ENCODE results near the gene CYTL1. TPM values are rescaled to one million over a fixed set of nuclear protein-coding genes. Genes with fewer than 3 reads are reported as not detected.

Gene CYTL1
- total RNA-seq, 4 donors from 2014 or later = 1.3 to 7.4 (median 3.7) TPM

DNA sequence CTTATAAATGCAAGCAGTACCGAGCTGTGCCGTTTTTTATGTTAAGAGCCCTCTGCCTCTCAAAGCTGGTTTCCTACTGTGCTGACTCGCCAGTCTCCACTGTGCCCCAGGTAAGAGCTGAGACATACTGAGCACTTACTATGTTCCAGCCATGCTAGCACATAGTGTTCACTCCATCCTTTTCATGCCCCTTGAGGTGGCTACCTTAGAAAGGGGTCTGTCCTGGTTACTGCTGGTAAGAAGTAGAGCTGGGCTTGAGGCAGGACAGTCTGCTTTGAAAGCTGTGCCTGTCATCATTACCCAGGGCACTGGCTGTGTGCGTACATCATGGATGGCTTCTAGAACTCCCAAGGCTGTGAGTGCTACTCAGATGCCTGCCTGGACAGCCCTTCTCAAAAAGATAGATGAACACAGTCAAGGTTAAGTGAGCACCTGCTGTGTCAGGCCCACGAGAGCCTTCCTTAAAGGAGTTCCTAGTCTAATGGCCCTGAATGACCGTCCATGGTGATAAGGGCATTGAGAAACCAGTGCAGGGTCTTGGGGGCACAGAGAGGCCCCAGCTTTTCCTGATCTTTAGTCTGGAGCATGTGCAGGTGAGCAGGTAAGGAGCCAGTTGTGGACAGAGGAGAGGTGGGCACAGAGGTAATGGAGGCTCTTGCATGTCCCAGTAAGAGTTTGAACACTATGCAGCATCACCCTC, 33.6 kb upstream of the CYTL1 start:
- intact Hi-C loops (cut with DNase I) = no loop called here
- 64 to 66% methylated on average over 4 to 6 of the region's 6 CpGs for WGBS, 2 donors
- H3K27me3 ChIP-seq = no peaks in the 10 kb centered on the region

DNA sequence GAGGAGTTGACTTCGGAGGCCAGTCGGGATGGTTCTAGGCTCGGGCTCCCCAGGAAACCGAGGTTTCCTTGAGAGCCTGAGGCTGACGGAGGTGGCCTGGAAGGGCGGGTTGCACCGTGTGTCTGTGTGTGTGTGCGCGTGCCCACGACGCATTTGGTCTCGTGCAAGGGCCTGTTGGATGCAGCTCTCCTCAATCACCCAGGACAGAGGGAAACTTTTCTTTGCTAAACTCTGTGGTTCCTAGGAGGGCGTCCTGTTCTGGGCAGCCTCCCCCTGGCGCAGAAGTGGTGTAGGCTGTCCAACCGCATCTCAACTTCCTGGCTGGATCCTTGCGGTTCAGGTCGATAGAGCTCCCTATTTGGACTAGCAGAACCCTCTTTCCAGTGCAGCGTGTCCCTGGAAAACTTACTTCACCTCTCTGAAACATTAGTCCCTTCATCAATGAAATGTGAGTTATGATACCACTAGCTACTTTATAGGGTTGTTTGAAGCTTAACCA, 33.0 kb upstream of the CYTL1 start:
- Histone ChIP-seq H3K9me3 (no peaks in the 10 kb centered on the region), H3K4me1 (peaks cover 8 to 17% of the 10 kb centered on the region in 2 donors), H3K27ac (no peak overlapping the region), H3K36me3 (no peaks in the 10 kb centered on the region), H3K27me3 (no peaks in the 10 kb centered on the region), H3K4me3 (replicated peaks in 1 of 3) (peak overlapping the region in 1 of 3 donors; percentile 40)
- DNase-seq = no peak
- TF ChIP-seq, protein P1, sequence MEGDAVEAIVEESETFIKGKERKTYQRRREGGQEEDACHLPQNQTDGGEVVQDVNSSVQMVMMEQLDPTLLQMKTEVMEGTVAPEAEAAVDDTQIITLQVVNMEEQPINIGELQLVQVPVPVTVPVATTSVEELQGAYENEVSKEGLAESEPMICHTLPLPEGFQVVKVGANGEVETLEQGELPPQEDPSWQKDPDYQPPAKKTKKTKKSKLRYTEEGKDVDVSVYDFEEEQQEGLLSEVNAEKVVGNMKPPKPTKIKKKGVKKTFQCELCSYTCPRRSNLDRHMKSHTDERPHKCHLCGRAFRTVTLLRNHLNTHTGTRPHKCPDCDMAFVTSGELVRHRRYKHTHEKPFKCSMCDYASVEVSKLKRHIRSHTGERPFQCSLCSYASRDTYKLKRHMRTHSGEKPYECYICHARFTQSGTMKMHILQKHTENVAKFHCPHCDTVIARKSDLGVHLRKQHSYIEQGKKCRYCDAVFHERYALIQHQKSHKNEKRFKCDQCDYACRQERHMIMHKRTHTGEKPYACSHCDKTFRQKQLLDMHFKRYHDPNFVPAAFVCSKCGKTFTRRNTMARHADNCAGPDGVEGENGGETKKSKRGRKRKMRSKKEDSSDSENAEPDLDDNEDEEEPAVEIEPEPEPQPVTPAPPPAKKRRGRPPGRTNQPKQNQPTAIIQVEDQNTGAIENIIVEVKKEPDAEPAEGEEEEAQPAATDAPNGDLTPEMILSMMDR (IDR thresholded peaks at IDR 0.05) = no peak
- TF ChIP-seq POLR2A (IDR thresholded peaks at IDR 0.05) = no peak
- WGBS, 2 donors = 7 to 27% methylated on average over 8 to 18 of the region's 18 CpGs
- intact Hi-C loops (cut with DNase I) = no loop called here

More for the DNA sequence above, 33.6 kb upstream of the CYTL1 start:
- Histone ChIP-seq H3K4me3 (replicated peaks in 1 of 3) (no peak overlapping the region), H3K9me3 (no peaks in the 10 kb centered on the region), H3K36me3 (no peaks in the 10 kb centered on the region), H3K27ac (no peak overlapping the region), H3K4me1 (peaks cover 8 to 17% of the 10 kb centered on the region in 2 donors)
- no peak for DNase-seq
- TF ChIP-seq, protein P1 (IDR thresholded peaks at IDR 0.05) = no peak
- TF ChIP-seq POLR2A (IDR thresholded peaks at IDR 0.05) = no peak

DNA sequence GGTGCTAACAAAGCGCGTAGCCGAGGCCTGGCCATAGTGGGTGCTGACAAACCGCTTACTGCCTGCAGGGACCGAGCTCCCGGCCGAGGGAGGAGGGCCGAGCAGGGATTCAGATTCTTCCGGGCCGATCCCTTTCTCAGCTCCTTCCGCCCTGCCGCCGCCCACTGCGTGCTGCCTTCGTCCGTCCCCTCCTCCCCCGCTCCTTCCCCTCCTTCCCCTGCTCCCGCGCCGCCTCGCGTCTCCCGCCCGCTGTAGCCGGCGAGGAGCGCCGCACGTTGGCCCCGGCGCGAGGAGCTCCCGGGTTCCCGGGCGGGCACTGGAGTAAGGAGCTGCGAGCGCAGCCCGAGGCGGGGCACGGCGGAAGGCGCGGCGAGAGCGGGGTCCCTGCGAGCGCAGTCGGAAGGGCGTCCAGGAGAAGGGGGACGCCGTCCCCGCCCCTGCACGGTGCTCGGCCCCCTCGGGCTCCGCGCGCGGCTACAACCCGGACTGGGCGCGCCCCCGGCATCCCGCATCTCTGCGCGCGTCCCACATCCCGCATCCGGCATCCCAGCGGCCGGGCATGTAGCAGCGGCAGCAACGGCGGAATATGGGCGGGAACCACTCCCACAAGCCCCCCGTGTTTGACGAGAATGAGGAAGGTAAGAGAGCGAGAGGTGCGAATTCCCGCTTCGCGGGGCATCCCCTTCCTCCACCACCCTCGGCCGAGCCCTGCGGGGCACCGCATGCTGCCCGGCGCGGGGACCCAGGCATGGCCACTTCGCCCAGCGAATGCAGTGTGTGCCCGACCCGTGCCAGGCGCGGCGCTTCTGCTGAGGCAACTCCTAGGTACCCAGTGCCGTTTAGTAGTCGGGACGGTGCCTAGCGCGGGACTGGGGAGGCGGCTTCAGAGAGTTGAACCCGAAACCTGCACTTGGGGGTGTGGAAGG, 32.3 kb upstream of the CYTL1 start, which contains the start of gene STK32B:
Gene STK32B, plus strand, starts transcription at position 203 of the 926 bp plus-strand sequence.
- peaks cover 8 to 17% of the 10 kb centered on the region in 2 donors for H3K4me1 ChIP-seq
- no peaks in the 10 kb centered on the region for H3K9me3 ChIP-seq
- DNase-seq = peak; percentile 17 to 35
- 2% methylated on average over 24 to 32 of the region's 103 CpGs for WGBS, 2 donors
- H3K27ac ChIP-seq = no peak within 1 kb of the TSS
- H3K4me3 ChIP-seq (replicated peaks in 1 of 3) = peak within 1 kb of the TSS in 2 of 3 donors; percentile 15 to 40
- no peaks in the 10 kb centered on the region for H3K27me3 ChIP-seq
- intact Hi-C loops (cut with DNase I) = no loop called here
- H3K36me3 ChIP-seq = no peaks in the 10 kb centered on the region
- TF ChIP-seq, protein P1 (IDR thresholded peaks at IDR 0.05) = no peak
- TF ChIP-seq POLR2A (IDR thresholded peaks at IDR 0.05) = no peak

DNA sequence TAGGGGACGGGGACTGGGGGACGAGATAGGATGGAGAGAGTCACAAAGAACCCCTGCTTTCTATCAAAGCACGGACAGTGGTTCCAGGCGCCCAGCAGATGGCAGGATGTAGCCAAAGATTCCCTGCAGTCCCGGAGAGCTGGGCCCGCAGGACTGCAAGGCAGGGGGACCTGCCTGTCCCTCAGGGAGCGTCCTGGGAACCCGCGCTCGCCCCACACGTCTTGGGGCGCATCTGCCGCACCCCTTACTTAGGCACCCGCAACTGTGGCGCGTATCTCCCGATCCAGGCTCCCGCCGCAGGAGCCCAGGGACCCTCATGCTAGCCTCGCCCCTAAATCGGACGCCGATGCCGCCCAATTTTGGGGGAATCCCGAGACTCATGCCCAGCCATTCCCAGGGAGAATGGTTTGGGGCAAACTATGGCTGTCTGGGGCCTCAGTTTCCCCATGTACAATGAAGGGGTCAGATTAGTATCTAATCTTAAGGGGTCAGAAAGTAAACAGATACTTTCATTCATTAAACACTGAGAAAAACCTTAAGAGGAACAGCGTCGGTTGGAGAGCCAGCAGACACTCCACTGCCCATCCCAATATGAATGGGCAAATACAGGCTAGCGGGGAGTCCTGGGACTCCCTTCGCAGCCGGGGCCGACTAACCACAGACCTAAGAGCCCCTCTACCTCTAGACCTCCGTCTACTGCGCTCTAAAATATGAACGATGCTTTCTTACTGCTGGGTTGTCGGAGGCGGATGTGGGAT, 31.4 kb upstream of the CYTL1 start:
- WGBS, 2 donors = 1% methylated on average over 30 to 35 of the region's 36 CpGs
- DNase-seq = peak; percentile 43 to 56
- H3K27me3 ChIP-seq = no peaks in the 10 kb centered on the region
- H3K4me1 ChIP-seq = peaks cover 8 to 17% of the 10 kb centered on the region in 2 donors
- no peaks in the 10 kb centered on the region for H3K9me3 ChIP-seq
- no peaks in the 10 kb centered on the region for H3K36me3 ChIP-seq
- intact Hi-C loops (cut with DNase I) = no loop called here
- H3K27ac ChIP-seq = no peak overlapping the region
- TF ChIP-seq, protein P1 (IDR thresholded peaks at IDR 0.05) = peak in 5 of 6 experiments; percentile 24 to 63 (median 25)
- TF ChIP-seq POLR2A (IDR thresholded peaks at IDR 0.05) = no peak
- H3K4me3 ChIP-seq (replicated peaks in 1 of 3) = peak overlapping the region in 2 of 3 donors; percentile 15 to 40

Measured in thyroid gland (tissue), 4 donors.